HFF-Myc (cell line): Measurements from ENCODE around the gene PCDHGB3.
A peak's percentile ranks its signal among the peaks of the same experiment; 100 is the strongest.
"Not testable (repeated sequence)": the region's sequence is repeated elsewhere in the genome, so short reads cannot be mapped to it uniquely, and the experiment has no call there.

Experiments used
- DNase-seq: peaks from one replicate; pipeline ENCODE4 v3.0.0-alpha.2; 2011; ENCODE audit warnings: low read depth; ENCODE audit errors: extremely low read depth
- H3K4me3 ChIP-seq: replicated peaks from 2 replicates; pipeline ENCODE4 v1.5.1; 2011; ENCODE audit warnings: low read depth, mild to moderate bottlenecking, control low read depth, low read length
- CTCF ChIP-seq: IDR thresholded peaks from 2 replicates; pipeline ENCODE4 v1.5.1; 2012; ENCODE audit warnings: mild to moderate bottlenecking, low read depth, low read length, control low read depth; ENCODE audit errors: missing control alignments

Gene PCDHGB3

GRCh38 chr5:141409598-141410306 lies 39.7 kb downstream of the PCDHGB3 start:
- no peak for DNase-seq
- no peak overlapping the region for H3K4me3 ChIP-seq
- no peak for TF ChIP-seq CTCF

- no peak overlapping the region for H3K4me3 ChIP-seq
- no peak for DNase-seq
- TF ChIP-seq CTCF: no peak
Observed at GRCh38 chr5:141411575-141411974, 41.5 kb downstream of the PCDHGB3 start.

GRCh38 chr5:141412854-141413539 lies 43.0 kb downstream of the PCDHGB3 start, which contains the start of gene PCDHGA10:
PCDHGA10 (plus strand) TSS chr5:141412987; CDS start chr5:141413176, 189 bp downstream.
- peak; percentile 62 for TF ChIP-seq CTCF
- no peak for DNase-seq
- H3K4me3 ChIP-seq: peak within 1 kb of the TSS; percentile 43

GRCh38 chr5:141413540-141414069 lies 43.6 kb downstream of the PCDHGB3 start:
- DNase-seq: no peak
- peak overlapping the region; percentile 43 for H3K4me3 ChIP-seq
- no peak for TF ChIP-seq CTCF

- not testable (repeated sequence) for DNase-seq, H3K4me3 ChIP-seq
Observed at GRCh38 chr5:141414548-141415274, 44.7 kb downstream of the PCDHGB3 start.

GRCh38 chr5:141415275-141415618 lies 45.2 kb downstream of the PCDHGB3 start:
- H3K4me3 ChIP-seq, DNase-seq: not testable (repeated sequence)

- TF ChIP-seq CTCF: peak; percentile 77
- H3K4me3 ChIP-seq: peak within 1 kb of the TSS; percentile 38
- DNase-seq: not testable (repeated sequence)
Observed at GRCh38 chr5:141417494-141418172, 47.6 kb downstream of the PCDHGB3 start, which contains the start of gene PCDHGB7. PCDHGB7 (plus strand) TSS chr5:141417677; CDS start chr5:141417860, 183 bp downstream.
